OCI-LY7 (cell line): ENCODE measurements around the gene WWOX.

Experiments used
- EZH2phosphoT487 ChIP-seq: fragments of 200-600 bp; sonication (generic); IDR thresholded peaks from 2 replicates; pipeline ENCODE4 v1.6.1; 2018; ENCODE audit warnings: low read depth, borderline replicate concordance, mild to moderate bottlenecking, mixed run types, antibody characterized with exemption, low read length, moderate library complexity, mixed read lengths
- TF ChIP-seq, protein P1 (sequence below): fragments of 200-600 bp; sonication (generic); conservative IDR thresholded peaks from 2 replicates; pipeline ENCODE4 v1.5.1; 2014; ENCODE audit warnings: mild to moderate bottlenecking, antibody characterized with exemption, low read length, moderate library complexity, mixed read lengths

DNA sequence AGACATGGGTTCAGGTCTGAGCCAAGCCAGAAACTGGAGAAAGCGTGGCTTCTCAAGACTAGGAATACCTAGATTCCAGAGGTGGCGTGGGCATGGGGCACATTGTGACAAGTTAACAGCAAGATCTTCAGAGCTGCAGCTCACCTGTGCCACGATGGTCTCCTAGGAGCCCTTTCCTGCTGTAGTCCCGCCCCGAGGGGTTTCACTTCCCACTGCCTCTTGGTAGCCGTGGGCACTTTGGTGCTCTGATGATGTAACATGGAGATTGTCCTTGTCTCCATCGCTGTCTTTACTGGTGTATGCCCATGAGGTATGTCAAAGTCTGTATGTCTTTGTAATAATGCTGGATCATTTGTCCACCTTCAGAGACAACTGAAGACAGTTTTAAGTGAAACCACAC is 89.7 kb downstream of the WWOX start:
- TF ChIP-seq, protein P1, sequence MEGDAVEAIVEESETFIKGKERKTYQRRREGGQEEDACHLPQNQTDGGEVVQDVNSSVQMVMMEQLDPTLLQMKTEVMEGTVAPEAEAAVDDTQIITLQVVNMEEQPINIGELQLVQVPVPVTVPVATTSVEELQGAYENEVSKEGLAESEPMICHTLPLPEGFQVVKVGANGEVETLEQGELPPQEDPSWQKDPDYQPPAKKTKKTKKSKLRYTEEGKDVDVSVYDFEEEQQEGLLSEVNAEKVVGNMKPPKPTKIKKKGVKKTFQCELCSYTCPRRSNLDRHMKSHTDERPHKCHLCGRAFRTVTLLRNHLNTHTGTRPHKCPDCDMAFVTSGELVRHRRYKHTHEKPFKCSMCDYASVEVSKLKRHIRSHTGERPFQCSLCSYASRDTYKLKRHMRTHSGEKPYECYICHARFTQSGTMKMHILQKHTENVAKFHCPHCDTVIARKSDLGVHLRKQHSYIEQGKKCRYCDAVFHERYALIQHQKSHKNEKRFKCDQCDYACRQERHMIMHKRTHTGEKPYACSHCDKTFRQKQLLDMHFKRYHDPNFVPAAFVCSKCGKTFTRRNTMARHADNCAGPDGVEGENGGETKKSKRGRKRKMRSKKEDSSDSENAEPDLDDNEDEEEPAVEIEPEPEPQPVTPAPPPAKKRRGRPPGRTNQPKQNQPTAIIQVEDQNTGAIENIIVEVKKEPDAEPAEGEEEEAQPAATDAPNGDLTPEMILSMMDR: no peak
- TF ChIP-seq EZH2phosphoT487: no peak
